HG03060 (cell line): ENCODE results near the gene DYSF.

Source experiments
- ATAC-seq: cut with Tn5 transposase; IDR thresholded peaks from one replicate; pipeline ENCODE4 v1.9.1; 2021; ENCODE audit warnings: low read depth, moderate number of reproducible peaks; ENCODE audit not compliant: unreplicated experiment

DYSF gene

GRCh38 chr2:71609441-71609840 lies 156.1 kb downstream of the DYSF start:
- no peak for ATAC-seq

- ATAC-seq: no peak
These were observed 156.6 kb downstream of the DYSF start for GRCh38 chr2:71609958-71610357.

- no peak for ATAC-seq
These were observed 157.3 kb downstream of the DYSF start for GRCh38 chr2:71610671-71611070.

GRCh38 chr2:71611247-71611646 lies 157.9 kb downstream of the DYSF start:
- ATAC-seq: no peak

- ATAC-seq: no peak
These were observed 158.6 kb downstream of the DYSF start for GRCh38 chr2:71611781-71612527.

- no peak for ATAC-seq
These were observed 159.4 kb downstream of the DYSF start for GRCh38 chr2:71612581-71613402.

GRCh38 chr2:71613403-71613952 lies 160.1 kb downstream of the DYSF start:
- no peak for ATAC-seq

GRCh38 chr2:71613953-71614925 lies 160.9 kb downstream of the DYSF start:
- ATAC-seq: no peak

- no peak for ATAC-seq
These were observed 161.8 kb downstream of the DYSF start for GRCh38 chr2:71614976-71615766.

- no peak for ATAC-seq
These were observed 162.7 kb downstream of the DYSF start for GRCh38 chr2:71615767-71616730.

- ATAC-seq: no peak
These were observed 163.9 kb downstream of the DYSF start for GRCh38 chr2:71617266-71617665.

GRCh38 chr2:71618327-71619113 lies 165.2 kb downstream of the DYSF start:
- no peak for ATAC-seq

- no peak for ATAC-seq
These were observed 165.9 kb downstream of the DYSF start for GRCh38 chr2:71619230-71619741.

- ATAC-seq: no peak
These were observed 166.8 kb downstream of the DYSF start for GRCh38 chr2:71620116-71620515.

GRCh38 chr2:71620851-71621251 lies 167.5 kb downstream of the DYSF start:
- no peak for ATAC-seq

GRCh38 chr2:71629273-71629672 lies 175.9 kb downstream of the DYSF start:
- ATAC-seq: no peak

GRCh38 chr2:71629771-71630453 lies 176.6 kb downstream of the DYSF start:
- ATAC-seq: no peak
